Inferior parietal cortex (tissue), 1 donor: Measurements from ENCODE around the gene SCT.
A peak's percentile ranks its signal among the peaks of the same experiment; 100 is the strongest.
"Not testable (repeated sequence)": the region's sequence is repeated elsewhere in the genome, so short reads cannot be mapped to it uniquely, and the experiment has no call there.

Experiments
- DNase-seq: peaks from one replicate; pipeline ENCODE4 v3.0.0-alpha.2; 2016; ENCODE audit errors: extremely low spot score

Gene SCT

GRCh38 chr11:626475-627307 is at the start of gene SCT:
Gene SCT (minus strand): TSS chr11:627181. CDS start chr11:627143, 38 bp downstream.
- DNase-seq, result no peak

- no peak for DNase-seq
Measured at GRCh38 chr11:674406-674805, 47.4 kb upstream of the SCT start.

GRCh38 chr11:673866-674265 is 46.9 kb upstream of the SCT start:
- no peak for DNase-seq

GRCh38 chr11:665704-666281 is 38.8 kb upstream of the SCT start:
- DNase-seq, result peak; percentile 22

GRCh38 chr11:665062-665703 is 38.2 kb upstream of the SCT start:
- no peak for DNase-seq

GRCh38 chr11:662689-663274 is 35.8 kb upstream of the SCT start:
- DNase-seq, result peak; percentile 61

GRCh38 chr11:660681-661444 is 33.9 kb upstream of the SCT start:
- DNase-seq, result no peak

GRCh38 chr11:660281-660680 is 33.3 kb upstream of the SCT start:
- no peak for DNase-seq

GRCh38 chr11:659532-660085 is 32.6 kb upstream of the SCT start:
- no peak for DNase-seq

- DNase-seq, result no peak
Measured at GRCh38 chr11:657691-658126, 30.7 kb upstream of the SCT start.

GRCh38 chr11:656866-657265 is 29.9 kb upstream of the SCT start:
- no peak for DNase-seq

GRCh38 chr11:656426-656825 is 29.4 kb upstream of the SCT start:
- DNase-seq, result no peak

- DNase-seq, result no peak
Measured at GRCh38 chr11:655036-655726, 28.2 kb upstream of the SCT start.

GRCh38 chr11:654444-654843 is 27.5 kb upstream of the SCT start:
- DNase-seq, result not testable (repeated sequence)

GRCh38 chr11:653837-654236 is 26.9 kb upstream of the SCT start:
- no peak for DNase-seq

- DNase-seq, result not testable (repeated sequence)
Measured at GRCh38 chr11:653136-653535, 26.2 kb upstream of the SCT start.

- DNase-seq, result no peak
Measured at GRCh38 chr11:650482-650881, 23.5 kb upstream of the SCT start.

GRCh38 chr11:647672-648158 is 20.7 kb upstream of the SCT start:
- DNase-seq, result not testable (repeated sequence)

- no peak for DNase-seq
Measured at GRCh38 chr11:646214-646613, 19.2 kb upstream of the SCT start.

GRCh38 chr11:645536-645935 is 18.6 kb upstream of the SCT start:
- no peak for DNase-seq
